Measurements from ENCODE around the gene GAL.

GRCh38 chr11:68687311-68687710 lies 3.0 kb downstream of the GAL start:
- TF ChIP-seq CTCF (IDR thresholded peaks at IDR 0.05), result no peak
- no peak for TF ChIP-seq POLR2A (IDR thresholded peaks at IDR 0.05)

Data from heart left ventricle (tissue), 13 donors.